Ovary (tissue), 9 donors: ENCODE measurements around the gene DISP2. TPM values are rescaled to one million over a fixed set of nuclear protein-coding genes. Genes with fewer than 3 reads are reported as not detected.

Experiments used
- DNase-seq, 5 donors: peaks; one replicate each; pipeline ENCODE4 v3.0.0-alpha.2; 2019 to 2020
- H3K27ac ChIP-seq, 2 donors: fragments of 200-600 bp; one replicate each; pipeline versions ENCODE4 v1.5.1 to v1.8.0; 2019 to 2022
- H3K27me3 ChIP-seq: fragments of 200-600 bp; one replicate; pipeline ENCODE4 v1.8.0; 2022
- H3K36me3 ChIP-seq: fragments of 200-600 bp; sonication (generic); one replicate; pipeline ENCODE4 v1.5.1; 2019
- H3K4me1 ChIP-seq: one replicate; pipeline ENCODE4 v1.8.1; 2013; ENCODE audit warnings: mild to moderate bottlenecking, moderate library complexity; ENCODE audit not compliant: insufficient read depth
- H3K4me3 ChIP-seq: fragments of 200-600 bp; sonication (generic); one replicate; pipeline ENCODE4 v1.5.1; 2017
- H3K9me3 ChIP-seq, 2 donors: fragments of 200-600 bp in 1 of 2; sonication (generic) in 1 of 2; one replicate each; pipeline versions ENCODE4 v1.5.1 to v1.8.1; 2013 to 2019; ENCODE audit warnings: mild to moderate bottlenecking in 1 of 2, moderate library complexity in 1 of 2
- CTCF ChIP-seq, 3 donors: fragments of 450-650 bp in 2 of 3; fragments of 200-600 bp in 1 of 3; IDR thresholded peaks; one replicate each; pipeline versions ENCODE4 v1.5.1 to v1.8.0; 2016 to 2022; ENCODE audit warnings: antibody characterized with exemption in 3 of 3, mild to moderate bottlenecking in 1 of 3
- EP300 ChIP-seq: sonication (generic); formaldehyde crosslinking; IDR thresholded peaks from one replicate; pipeline ENCODE4 v1.6.1; 2017; ENCODE audit warnings: antibody characterized with exemption
- POLR2A ChIP-seq: fragments of 450-650 bp; IDR thresholded peaks from one replicate; pipeline ENCODE4 v1.6.1; 2017; ENCODE audit warnings: antibody characterized with exemption, mild to moderate bottlenecking, moderate library complexity
- WGBS, 3 donors: extraction: QIAGEN DNeasy Blood & Tissue Kit in 1 of 3; methylation state at CpG; one replicate each; pipeline versions ENCODE4 v1.1.5 to v1.1.7; 2013 to 2017; 5-methylcytosine and 5-hydroxymethylcytosine counted together
- intact Hi-C, 4 donors: fragments of 100-400 bp; cut with DNase I; formaldehyde crosslinking; loops; one replicate each; pipeline versions ENCODE4 v1.11.0 to v1.15.1; 2022 to 2023
- polyA plus RNA-seq, 2 donors: library from polyadenylated mRNA; stranded (reverse); fragments of 200-250 nt in 1 of 2; fragments of 350-450 nt in 1 of 2; fragmentation: Illumina TruSeq in 1 of 2; extraction: RNeasy Lipid Tissue Mini Kit (QIAGEN cat#74804) in 1 of 2; gene quantifications; one replicate each; pipeline ENCODE4 v1.2.3, GENCODE V29; 2013 to 2014
- total RNA-seq, 7 donors: library from RNA; depleted of rRNA in 2 of 7; stranded (reverse); fragments of >200 nt in 2 of 7; fragmentation: NEBNext Ultra II Directional in 3 of 7; extraction: Animal tissue kit (Norgen Biotek cat#: 25700) in 3 of 7; gene quantifications; one replicate each; pipeline versions ENCODE4 v1.1.0 to v1.2.4, GENCODE V29; 2016 to 2023
- donor health status: DM: no; HTN: no; CAD: no; lungs with moderate emphysema.
- donor health status: DM: no; HTN: no; CAD: no.
- donor health status: Bipolar disorder and iron deficiency.
- donor health status: DM: yes; HTN: yes; CAD: no.
- donor health status: DM: no; HTN: no; CAD: no.
- donor health status: DM: yes; HTN: yes; CAD: no.

DISP2 gene
- total and polyA plus RNA-seq, 9 donors: 0.48 to 12.9 (median 1.9) TPM; not detected in 2

- Histone ChIP-seq H3K9me3 (no peaks in the 10 kb centered on the region), H3K4me1 (peaks cover 14% of the 10 kb centered on the region), H3K27me3 (no peaks in the 10 kb centered on the region), H3K36me3 (no peaks in the 10 kb centered on the region), H3K4me3 (no peak overlapping the region), H3K27ac (peak overlapping the region in 1 of 2 donors; percentile 63)
- intact Hi-C loops: no loop called here
- DNase-seq: no peak
- WGBS, 3 donors: 83 to 90% (median 88%) methylated on average over 7 of the region's 7 CpGs
- no peak for TF ChIP-seq EP300
- TF ChIP-seq CTCF (IDR thresholded peaks at IDR 0.05): no peak
- TF ChIP-seq POLR2A: no peak
Observed at GRCh38 chr15:40329804-40330203, 28.2 kb upstream of the DISP2 start.

- H3K27ac ChIP-seq: peak overlapping the region; percentile 16 to 63
- intact Hi-C loops: no loop called here
- H3K4me3 ChIP-seq: no peak overlapping the region
- H3K9me3 ChIP-seq: no peaks in the 10 kb centered on the region
- H3K27me3 ChIP-seq: no peaks in the 10 kb centered on the region
- 27 to 42% (median 29%) methylated on average over 5 of the region's 5 CpGs for WGBS, 3 donors
- peak; percentile 72 to 84 (median 74) for DNase-seq
- no peak for TF ChIP-seq EP300
- TF ChIP-seq POLR2A: no peak
- H3K4me1 ChIP-seq: peaks cover 12% of the 10 kb centered on the region
- H3K36me3 ChIP-seq: no peaks in the 10 kb centered on the region
Observed at GRCh38 chr15:40330368-40330836, 27.6 kb upstream of the DISP2 start.

GRCh38 chr15:40331026-40331425, 27.0 kb upstream of the DISP2 start:
- Histone ChIP-seq H3K9me3 (no peaks in the 10 kb centered on the region), H3K36me3 (no peaks in the 10 kb centered on the region), H3K27ac (peak overlapping the region in 1 of 2 donors; percentile 63), H3K27me3 (no peaks in the 10 kb centered on the region), H3K4me1 (peaks cover 12% of the 10 kb centered on the region), H3K4me3 (no peak overlapping the region)
- intact Hi-C loops: no loop called here
- no peak for DNase-seq
- TF ChIP-seq CTCF (IDR thresholded peaks at IDR 0.05) (no peak), EP300 (no peak), POLR2A (no peak)
- 90 to 95% (median 93%) methylated on average over 7 of the region's 7 CpGs for WGBS, 3 donors

GRCh38 chr15:40331637-40332036, 26.4 kb upstream of the DISP2 start:
- Histone ChIP-seq H3K9me3 (no peaks in the 10 kb centered on the region), H3K27ac (no peak overlapping the region), H3K4me1 (peaks cover 12% of the 10 kb centered on the region), H3K27me3 (no peaks in the 10 kb centered on the region), H3K4me3 (no peak overlapping the region), H3K36me3 (no peaks in the 10 kb centered on the region)
- WGBS, 3 donors: 96% methylated on average over 7 of the region's 7 CpGs
- DNase-seq: peak in 1 of 5 donors; percentile 31
- intact Hi-C loops: no loop called here
- TF ChIP-seq EP300 (no peak), POLR2A (no peak), CTCF (IDR thresholded peaks at IDR 0.05) (no peak)

GRCh38 chr15:40332113-40332781, 25.8 kb upstream of the DISP2 start:
- H3K4me1 ChIP-seq: peaks cover 12% of the 10 kb centered on the region
- WGBS, 3 donors: 78 to 79% (median 79%) methylated on average over 8 of the region's 8 CpGs

More at GRCh38 chr15:40332113-40332781, 25.8 kb upstream of the DISP2 start:
- TF ChIP-seq POLR2A (no peak), EP300 (no peak), CTCF (IDR thresholded peaks at IDR 0.05) (no peak)
- DNase-seq: no peak
- Histone ChIP-seq H3K27me3 (no peaks in the 10 kb centered on the region), H3K9me3 (no peaks in the 10 kb centered on the region), H3K36me3 (no peaks in the 10 kb centered on the region), H3K4me3 (no peak overlapping the region), H3K27ac (no peak overlapping the region)
- intact Hi-C loops: no loop called here
